HS-5 (cell line): ENCODE measurements around the gene COA4.

Source experiments
- DNase-seq: peaks from one replicate; pipeline ENCODE4 v3.0.0-alpha.2; 2012; ENCODE audit warnings: low read depth

The COA4 gene

DNA sequence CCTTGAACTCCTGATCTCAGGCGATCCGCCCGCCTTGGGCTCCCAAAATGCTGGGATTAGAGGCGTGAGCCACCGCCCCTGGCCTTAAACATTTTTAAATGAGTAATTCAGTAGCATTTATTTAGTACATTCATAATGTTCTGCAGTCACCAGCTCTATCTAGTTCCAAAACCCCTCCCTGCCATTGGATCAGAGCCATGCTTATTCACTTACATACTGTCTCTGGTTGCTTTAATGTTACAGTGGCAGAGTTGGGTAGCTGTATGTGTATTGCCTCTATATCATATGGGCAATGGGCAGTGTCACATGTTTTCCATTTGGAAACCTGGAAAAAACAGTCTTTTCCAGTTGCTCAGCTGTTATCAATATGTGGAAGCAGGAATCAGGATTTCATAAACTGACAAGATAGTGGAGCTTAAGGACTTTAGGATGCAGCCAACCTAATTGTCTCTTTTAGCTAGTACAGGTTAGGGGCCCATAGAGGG is 10.5 kb downstream of the COA4 start:
- DNase-seq, result no peak

DNA sequence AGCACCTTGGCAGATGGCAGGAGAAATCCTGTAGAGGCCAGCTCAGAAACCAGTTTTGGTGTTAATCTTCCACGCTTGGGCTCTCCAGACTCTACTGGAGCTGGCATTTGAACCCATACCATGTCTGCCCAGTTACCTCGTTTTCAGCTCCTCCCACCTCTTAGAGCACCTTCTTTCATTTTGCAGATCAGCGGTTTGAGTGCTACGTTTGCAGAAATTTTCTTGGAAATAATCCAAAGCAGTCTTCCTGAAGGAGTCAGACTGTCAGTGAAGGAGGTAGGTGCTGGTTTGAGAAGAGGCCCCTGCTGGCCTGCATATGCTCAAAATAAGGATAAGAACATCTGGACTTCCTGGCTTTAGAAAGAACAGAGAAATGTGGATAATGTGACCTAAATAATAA is 13.7 kb downstream of the COA4 start:
- DNase-seq, result no peak

DNA sequence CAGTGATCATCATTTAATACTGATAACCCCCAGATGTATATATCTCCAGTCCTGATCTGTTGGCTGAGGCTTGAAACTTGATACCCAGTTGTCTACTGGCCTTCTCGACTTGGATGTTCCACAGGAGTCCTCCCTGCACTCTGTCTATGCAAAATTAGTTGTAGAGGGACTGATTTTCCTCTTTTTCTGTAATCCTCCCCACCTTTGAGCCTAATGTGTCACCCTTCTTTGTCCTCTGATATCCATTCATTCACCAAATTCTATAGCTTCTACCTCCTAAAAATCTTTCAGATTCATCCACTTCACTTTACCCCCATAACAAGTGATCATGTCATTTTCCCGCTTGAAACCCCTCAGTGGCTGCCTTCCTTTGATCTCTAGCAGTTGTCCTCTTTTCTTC is 16.4 kb downstream of the COA4 start:
- no peak for DNase-seq

GRCh38 chr11:73859671-73860070 is 17.0 kb downstream of the COA4 start:
- no peak for DNase-seq

GRCh38 chr11:73856031-73856567 is 20.5 kb downstream of the COA4 start:
- DNase-seq, result no peak

GRCh38 chr11:73854680-73855079 is 22.0 kb downstream of the COA4 start:
- no peak for DNase-seq

DNA sequence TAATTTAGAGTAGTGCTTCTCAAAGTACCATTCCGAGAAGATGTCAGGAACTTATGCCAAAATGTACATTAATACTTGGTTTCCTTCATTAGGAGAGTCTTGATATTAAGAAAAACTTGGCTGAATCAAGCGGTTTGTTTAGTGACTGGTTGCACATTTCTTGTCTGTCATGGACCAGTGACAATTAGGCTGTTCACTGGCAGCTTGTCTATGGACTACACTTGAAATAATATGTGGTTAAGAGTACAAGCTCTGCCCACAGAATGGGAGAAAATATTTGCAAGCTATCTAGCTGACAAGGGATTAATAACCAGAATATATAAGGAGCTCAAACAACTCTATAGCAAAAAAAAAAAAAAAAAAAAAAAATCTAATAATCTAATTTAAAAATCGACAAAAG is 24.6 kb downstream of the COA4 start:
- DNase-seq, result no peak

DNA sequence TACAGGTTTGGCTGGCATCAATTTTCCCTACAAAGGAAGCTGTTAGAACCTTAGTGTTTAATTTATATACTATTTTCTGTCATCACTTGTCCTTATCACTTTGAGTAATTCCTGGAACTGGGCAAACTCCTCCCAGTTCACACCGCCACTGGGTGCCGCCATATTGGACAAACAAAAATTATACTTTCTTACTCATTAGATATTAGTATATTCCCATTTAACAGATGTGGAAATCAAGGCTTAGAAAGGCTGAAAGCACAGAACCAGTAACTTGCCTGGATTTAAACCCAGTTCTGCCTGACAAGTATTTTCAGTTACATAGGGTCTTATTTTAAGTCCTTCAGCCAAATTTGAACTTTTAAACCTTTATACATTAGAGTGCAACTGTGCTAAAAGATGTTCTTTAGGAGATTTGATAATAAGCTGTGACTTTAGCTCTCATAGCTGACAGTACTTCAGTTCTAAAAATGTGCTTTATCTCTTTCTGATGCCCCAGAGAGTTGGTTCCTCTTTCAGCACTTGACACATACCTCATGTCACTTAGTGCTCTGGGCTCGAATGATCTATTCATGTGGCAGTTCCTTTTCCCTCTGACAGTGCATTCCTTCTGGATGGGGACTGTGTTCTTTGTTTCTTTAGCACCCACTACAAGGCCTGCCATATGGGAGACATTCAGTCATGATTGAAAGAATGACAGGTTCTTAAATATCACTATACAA is 25.4 kb downstream of the COA4 start:
- DNase-seq, result no peak

- no peak for DNase-seq
These were observed 37.6 kb downstream of the COA4 start for GRCh38 chr11:73839123-73839457.

GRCh38 chr11:73838443-73839122 is 38.1 kb downstream of the COA4 start:
- DNase-seq, result no peak

DNA sequence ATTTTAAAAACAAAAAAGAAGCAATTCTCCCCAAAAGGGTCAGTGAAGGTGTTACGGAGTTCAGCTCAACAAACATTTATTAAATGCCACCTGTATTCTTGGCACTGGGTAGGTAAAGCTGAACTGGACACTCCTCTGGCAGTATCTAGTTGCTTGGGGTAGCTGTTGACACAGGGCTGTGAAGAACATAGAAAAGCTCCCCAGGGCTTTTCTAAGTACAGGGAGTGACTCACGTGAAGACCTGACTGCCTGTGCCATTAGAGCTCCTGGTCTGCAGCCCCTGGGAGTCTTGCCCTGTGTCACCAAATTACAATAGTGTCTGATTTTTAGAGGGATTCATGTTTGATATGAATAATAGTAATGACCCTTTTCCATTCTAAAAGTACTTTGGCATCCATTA is 43.6 kb downstream of the COA4 start:
- no peak for DNase-seq

DNA sequence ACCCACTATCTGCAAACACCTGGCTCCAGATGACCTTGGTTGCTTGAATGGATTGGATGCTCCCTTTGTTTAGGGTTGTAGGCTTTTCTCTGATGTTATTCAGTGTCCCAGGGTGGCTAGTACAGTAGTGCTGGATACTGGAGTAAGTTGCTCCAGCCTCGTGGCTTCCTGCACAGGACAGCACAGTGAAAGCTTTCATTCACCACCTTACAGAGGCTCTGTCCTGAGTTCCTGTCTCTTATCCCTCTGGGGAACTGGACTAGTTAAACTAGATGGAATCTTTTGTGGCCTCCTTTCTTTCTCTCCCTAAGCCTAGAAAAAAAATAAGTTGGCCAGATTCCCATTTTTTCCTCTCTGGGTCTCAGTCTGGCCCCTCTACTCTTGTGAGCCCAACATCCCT is 46.4 kb downstream of the COA4 start:
- DNase-seq, result no peak
